Activated gamma-delta T cell (primary cell): ENCODE data around the gene SCAANT1.

Source experiments
- DNase-seq: peaks from one replicate; lab custom pipeline; 2025; lab: John Stamatoyannopoulos, UW

The SCAANT1 gene

GRCh38 chr3:63934041-63934866 lies 22.1 kb upstream of the SCAANT1 start:
- no peak for DNase-seq

- DNase-seq, result no peak
Measured at GRCh38 chr3:63933459-63933858, 21.3 kb upstream of the SCAANT1 start.

- no peak for DNase-seq
Measured at GRCh38 chr3:63932509-63933212, 20.5 kb upstream of the SCAANT1 start.

DNA sequence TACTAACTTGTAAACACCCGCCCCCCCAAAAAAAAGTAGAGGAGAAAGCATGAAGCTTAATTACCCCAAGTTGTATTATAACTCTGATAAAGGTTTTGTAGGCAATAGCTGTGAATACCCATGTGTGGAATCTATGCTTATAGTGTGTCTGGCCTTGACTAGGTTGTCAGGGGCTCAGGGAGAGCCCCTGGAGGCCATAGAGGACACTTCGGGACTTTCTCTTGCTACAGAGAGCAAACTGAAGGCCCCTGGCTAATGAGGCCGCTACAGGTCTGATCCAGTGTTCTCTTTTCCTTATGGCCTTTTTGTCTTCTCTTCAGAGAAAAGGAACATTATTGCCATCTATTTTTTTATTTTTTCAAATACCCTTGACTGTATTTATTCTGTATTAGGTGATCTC lies 19.1 kb upstream of the SCAANT1 start:
- no peak for DNase-seq

- no peak for DNase-seq
Measured at GRCh38 chr3:63927422-63928280, 15.5 kb upstream of the SCAANT1 start.

GRCh38 chr3:63926309-63926708 lies 14.1 kb upstream of the SCAANT1 start:
- DNase-seq, result no peak

DNA sequence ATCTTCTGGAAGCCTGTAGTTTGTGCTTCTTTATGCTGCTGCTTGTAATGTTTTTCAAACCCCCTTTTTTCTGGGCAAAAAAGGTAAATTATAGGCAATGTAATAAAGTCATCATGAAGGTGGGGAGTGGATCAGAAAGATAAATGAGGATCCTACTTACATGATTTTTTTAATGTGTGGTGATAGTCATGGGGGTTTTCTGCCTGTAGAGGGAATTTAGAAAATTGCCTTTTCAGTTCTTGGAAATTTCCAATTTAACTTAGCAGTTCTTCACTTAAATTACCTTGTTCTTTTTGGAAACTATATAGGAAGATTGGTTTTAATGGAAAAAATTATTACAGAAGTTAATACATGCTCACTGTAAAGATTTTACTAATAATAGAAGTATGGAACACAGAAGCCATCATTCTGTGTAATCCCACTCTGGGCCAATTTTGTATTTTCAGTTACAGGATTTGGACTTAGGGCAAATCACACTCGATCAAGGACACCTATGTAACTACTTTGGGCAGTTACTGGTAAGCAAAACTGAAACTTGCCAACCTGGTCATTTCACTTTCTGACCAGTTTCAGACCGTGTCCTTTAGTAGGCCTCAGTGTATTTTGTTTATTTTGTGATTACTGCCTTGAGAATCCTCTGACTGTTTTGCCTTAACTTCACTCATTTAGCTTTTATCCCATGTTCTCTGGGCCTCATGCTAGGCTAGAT lies 10.5 kb upstream of the SCAANT1 start:
- DNase-seq, result no peak

GRCh38 chr3:63921741-63922482 lies 9.7 kb upstream of the SCAANT1 start:
- no peak for DNase-seq

- no peak for DNase-seq
Measured at GRCh38 chr3:63920001-63920400, 7.8 kb upstream of the SCAANT1 start.

DNA sequence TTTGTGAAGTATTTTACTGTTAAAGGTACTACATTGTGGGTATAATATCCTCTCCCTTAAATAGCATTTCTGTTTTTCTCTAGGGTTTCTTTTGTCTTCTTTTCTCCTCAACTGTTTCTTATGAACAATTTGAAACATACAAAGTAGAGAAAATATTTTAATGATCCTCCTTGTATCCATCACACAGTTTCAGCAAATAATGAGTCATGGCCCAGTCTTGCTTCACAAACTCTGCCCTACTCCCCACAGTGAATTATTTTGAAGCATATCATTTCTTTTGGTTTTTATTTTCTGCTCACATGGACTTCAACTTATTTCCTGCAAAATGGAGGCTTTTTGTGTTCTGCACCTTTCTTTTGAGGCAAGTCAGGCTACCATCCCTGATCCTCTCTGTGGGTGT lies 6.1 kb upstream of the SCAANT1 start:
- DNase-seq, result no peak

DNA sequence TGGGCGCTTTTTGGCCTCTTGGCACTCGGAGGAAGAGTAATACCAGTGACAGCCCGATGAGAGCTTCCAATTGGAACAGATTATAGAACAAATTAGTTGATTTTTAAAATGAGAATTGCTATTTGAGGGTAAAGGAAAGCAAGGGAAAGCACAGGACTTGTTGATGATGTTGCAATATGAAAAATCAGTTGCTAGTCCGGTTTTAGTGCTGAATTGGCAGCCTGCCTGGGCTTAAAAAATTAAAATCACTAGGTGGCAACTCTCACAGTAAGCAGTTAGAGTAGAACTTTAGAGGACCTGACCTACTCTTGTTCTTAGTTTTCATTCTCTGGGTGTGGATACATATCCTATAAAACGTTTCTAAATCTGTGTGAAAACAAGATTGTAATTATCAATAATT lies 2.1 kb upstream of the SCAANT1 start:
- no peak for DNase-seq

- peak; percentile 39 for DNase-seq
Measured at GRCh38 chr3:63912768-63913588, 795 bp upstream of the SCAANT1 start.

- DNase-seq, result no peak
Measured at GRCh38 chr3:63911509-63911872, 692 bp downstream of the SCAANT1 start.

DNA sequence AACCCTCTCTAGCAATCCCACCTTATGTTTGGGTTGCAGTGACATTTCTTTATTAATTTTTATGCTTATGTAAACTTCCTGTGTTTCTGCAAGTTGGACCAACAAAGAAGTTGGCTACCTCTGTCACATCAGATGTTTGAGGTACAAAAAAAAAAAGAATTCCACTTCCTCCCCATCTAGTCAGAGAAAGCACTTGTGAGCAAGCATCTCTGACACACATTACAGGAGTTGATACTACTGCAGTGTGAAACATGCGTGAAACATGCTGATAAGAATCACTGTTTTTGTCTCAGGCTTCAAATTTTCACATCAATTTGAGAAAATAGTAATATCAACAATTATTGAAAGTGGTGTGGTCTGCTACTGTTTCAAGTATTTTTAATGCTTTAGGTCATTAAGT lies 1.3 kb downstream of the SCAANT1 start:
- DNase-seq, result no peak

- no peak for DNase-seq
Measured at GRCh38 chr3:63910001-63910400, 2.2 kb downstream of the SCAANT1 start.

DNA sequence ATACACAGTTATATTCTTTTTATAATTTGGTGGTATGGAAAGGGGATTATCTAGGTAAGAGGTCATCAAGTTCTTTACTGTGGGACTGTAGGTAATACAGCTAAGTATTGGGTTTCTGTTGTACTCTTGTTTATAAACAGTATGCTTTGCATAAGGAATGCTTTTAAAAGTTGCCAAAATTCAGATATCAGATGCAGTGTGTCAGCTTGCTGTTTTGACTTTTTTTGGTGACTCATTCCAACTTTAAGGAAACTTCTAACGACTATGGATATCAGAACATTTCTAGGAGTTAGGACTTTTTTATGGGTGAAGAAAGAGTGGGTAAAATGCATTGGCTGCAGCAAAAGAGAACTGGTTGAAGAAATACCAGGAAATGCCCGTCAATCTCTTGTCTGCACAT lies 2.8 kb downstream of the SCAANT1 start:
- DNase-seq, result no peak

- no peak for DNase-seq
Measured at GRCh38 chr3:63908776-63909175, 3.4 kb downstream of the SCAANT1 start.

DNA sequence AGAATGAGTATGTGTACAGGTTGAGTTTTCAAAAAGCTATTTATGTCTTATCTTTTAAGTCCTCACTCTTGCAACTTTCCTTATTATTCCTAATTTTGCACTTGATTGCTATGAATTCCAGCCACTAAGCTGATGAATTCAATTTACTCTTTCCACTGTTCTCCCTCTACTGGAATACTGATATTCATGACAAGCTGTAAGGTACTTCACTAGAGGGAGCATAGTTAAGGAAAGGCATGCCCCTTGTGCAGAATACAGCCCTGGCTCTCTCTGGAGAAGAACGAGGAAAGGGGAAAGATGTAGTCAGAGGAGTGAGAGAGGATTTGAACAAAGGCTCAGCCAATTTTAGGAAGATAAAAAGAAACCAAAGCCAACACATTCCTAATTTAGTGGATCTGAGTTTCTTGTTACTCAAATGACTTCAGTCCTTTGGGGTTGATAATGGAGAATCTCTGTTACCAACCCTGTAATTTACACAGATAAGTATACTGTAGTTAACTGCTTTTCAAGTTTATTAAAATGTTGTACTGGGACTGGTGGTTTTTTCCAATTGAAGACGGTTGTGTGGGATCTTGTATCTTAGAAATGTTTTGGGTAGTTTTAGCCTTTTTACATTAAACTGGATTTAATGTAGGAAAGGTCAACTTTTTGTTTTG lies 4.0 kb downstream of the SCAANT1 start:
- DNase-seq, result no peak

DNA sequence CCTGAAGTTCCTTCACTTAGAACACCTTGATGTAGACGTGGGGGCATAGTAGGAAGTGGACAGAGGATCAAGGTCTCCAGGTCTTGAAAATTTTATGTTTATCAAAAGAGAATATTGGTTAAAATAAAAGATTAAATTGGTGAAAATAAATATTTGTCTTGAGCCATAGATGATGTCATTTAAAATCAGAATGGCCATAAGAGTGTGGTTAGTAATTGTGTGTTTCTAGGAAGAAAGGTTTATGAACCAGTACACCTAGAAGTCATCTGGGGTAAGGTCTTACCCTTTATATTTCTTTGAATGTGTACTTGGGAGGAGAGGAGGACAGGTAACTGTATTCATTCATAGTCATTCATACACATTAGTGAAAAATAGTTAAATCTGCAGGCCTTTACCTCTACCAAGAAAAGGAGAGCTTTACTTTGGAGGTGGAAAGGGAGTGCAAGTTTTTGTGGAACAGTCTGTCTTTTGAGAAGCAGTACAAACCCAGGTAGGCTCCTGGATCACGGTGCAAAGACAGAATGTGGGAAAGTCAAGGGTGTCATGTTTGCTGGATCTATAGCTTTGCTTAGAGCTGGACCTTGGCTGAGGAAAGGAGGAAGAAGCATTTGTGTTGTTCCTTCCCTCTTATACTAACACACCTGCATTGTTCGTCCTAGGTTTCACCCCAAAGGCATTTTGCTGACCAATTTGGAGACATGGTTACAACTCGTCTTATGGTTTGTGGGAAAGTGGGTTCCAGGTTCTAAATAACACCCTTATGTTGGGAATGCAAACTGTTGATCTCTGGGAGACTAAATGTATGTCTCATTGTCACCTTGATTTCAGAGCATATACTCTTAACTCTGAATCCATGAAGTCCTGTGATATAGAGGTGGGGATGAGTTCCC lies 6.2 kb downstream of the SCAANT1 start:
- no peak for DNase-seq
